ENCODE measurements around the gene MAML3. TPM values are rescaled to one million over a fixed set of nuclear protein-coding genes. Genes with fewer than 3 reads are reported as not detected.

The MAML3 gene
- total and polyA plus RNA-seq, 2 of the 13 experiments (the other 11 are each of a cell fraction or from before 2014, with no cell fraction given) = 0.05 to 0.13 TPM

- 27% methylated on average over 2 of the region's 2 CpGs for WGBS (ENCODE audit: low lambda C conversion rate)
- Histone ChIP-seq H3K36me3 (replicated peaks in 1 of 2; ENCODE audit: control insufficient read depth in 1 of 2, insufficient read depth in 2 of 2, low read length in 2 of 2) (no peaks in the 10 kb centered on the region), H3K4me1 (ENCODE audit: insufficient read depth, low read length) (peaks cover 26% of the 10 kb centered on the region), H4K20me1 (ENCODE audit: insufficient read depth, low read length) (no peaks in the 10 kb centered on the region), H3K27me3 (ENCODE audit: control insufficient read depth in 1 of 2, insufficient read depth in 2 of 2, low read length in 2 of 2) (peaks cover 1 to 4% of the 10 kb centered on the region in 2 experiments; a peak in 1 of 5 replicates), H3K4me2 (ENCODE audit: low read depth, low read length) (no peak overlapping the region), H3K9me3 (ENCODE audit: low read length) (no peaks in the 10 kb centered on the region), H2AFZ (ENCODE audit: low read length) (no peak overlapping the region), H3K27ac (ENCODE audit: extremely low read length, insufficient read depth, low read length) (no peak overlapping the region), H3K4me3 (replicated peaks in 1 of 3; ENCODE audit: insufficient read depth in 1 of 3, low read depth in 2 of 3, low read length in 3 of 3) (no peak overlapping the region), H3K9ac (ENCODE audit: insufficient read depth, low read depth, low read length) (no peak overlapping the region), H3K79me2 (ENCODE audit: insufficient read depth, low read length) (no peaks in the 10 kb centered on the region)
- DNase-seq (ENCODE audit: low spot score) (peak; percentile 47), ATAC-seq (peak; percentile 89), FAIRE-seq (no peak)
- in situ Hi-C loops (cut with HindIII; ENCODE audit: extremely low pct_ligation_motif_present, low pct_unique_long_range_greater_than_20kb) (no loop called here), intact Hi-C loops (cut with micrococcal nuclease; ENCODE audit: unreplicated experiment) (no loop called here)
- ChIA-PET CTCF (ENCODE audit: low intra/inter-chr PET ratio, low total read pairs) (no interaction called here), POLR2A (no interaction called here)
- no TSS peak for BruUV-seq (replicated peaks)
- no peak for TF ChIP-seq LCORL (IDR thresholded peaks at IDR 0.05)
- TF ChIP-seq LCORL (CRISPR knock-in tag; IDR thresholded peaks at IDR 0.05) = 0 out of 2 replicates have a peak, but pooled peaks have one; percentile 34
- TF ChIP-seq SPEN (CRISPR knock-in tag; IDR thresholded peaks at IDR 0.05; ENCODE audit: low read depth) = no peak
- TF ChIP-seq TBX2 (CRISPR knock-in tag; IDR thresholded peaks at IDR 0.05; ENCODE audit: borderline replicate concordance) = no peak
- TF ChIP-seq ZNF407 (CRISPR knock-in tag; IDR thresholded peaks at IDR 0.05; ENCODE audit: not compliant biosample characterization) = no peak
- TF ChIP-seq ZNF710 (CRISPR knock-in tag; IDR thresholded peaks at IDR 0.05; ENCODE audit: borderline replicate concordance) = no peak
- TF ChIP-seq IRX3 (CRISPR knock-in tag; IDR thresholded peaks at IDR 0.05; ENCODE audit: borderline replicate concordance, low read depth) = no peak
- no peak for TF ChIP-seq SOX13 (IDR thresholded peaks at IDR 0.05)
- TF ChIP-seq SOX13 (CRISPR knock-in tag; conservative IDR thresholded peaks at IDR 0.05 in 1 of 2, IDR thresholded peaks at IDR 0.05 in 1 of 2) = no peak
- TF ChIP-seq ZNF317 (CRISPR knock-in tag; IDR thresholded peaks at IDR 0.05) = 0 out of 2 replicates have a peak, but pooled peaks have one; percentile 36
- TF ChIP-seq FOXA3 (CRISPR knock-in tag; IDR thresholded peaks at IDR 0.05) = peak; percentile 53
- TF ChIP-seq MED8 (CRISPR knock-in tag; IDR thresholded peaks at IDR 0.05; ENCODE audit: insufficient replicate concordance) = no peak
- TF ChIP-seq ZBTB43 (CRISPR knock-in tag; conservative IDR thresholded peaks at IDR 0.05) = 0 out of 2 replicates have a peak, but pooled peaks have one; percentile 27
- no peak for TF ChIP-seq ONECUT2 (CRISPR knock-in tag; IDR thresholded peaks at IDR 0.05)
Measured at GRCh38 chr4:139872274-139872673, 281.7 kb downstream of the MAML3 start.

Data from HepG2 (cell line).